Measurements from ENCODE around the gene TMEM209.
"Not testable (repeated sequence)": the region's sequence is repeated elsewhere in the genome, so short reads cannot be mapped to it uniquely, and the experiment has no call there.

TMEM209 gene

GRCh38 chr7:130205084-130205947 lies at the start of gene TMEM209:
Gene TMEM209, minus strand, starts transcription at chr7:130205406. Its CDS starts 31 bp downstream, at chr7:130205375.
- peak; percentile 88 to 94 for DNase-seq (ENCODE audit: low read depth in 2 of 2)

- DNase-seq (ENCODE audit: low read depth in 2 of 2), result no peak
These were observed 49.3 kb upstream of the TMEM209 start for GRCh38 chr7:130254555-130254954.

GRCh38 chr7:130249626-130250025 lies 44.4 kb upstream of the TMEM209 start:
- not testable (repeated sequence) for DNase-seq (ENCODE audit: low read depth in 2 of 2)

GRCh38 chr7:130248842-130249241 lies 43.6 kb upstream of the TMEM209 start:
- not testable (repeated sequence) for DNase-seq (ENCODE audit: low read depth in 2 of 2)

- not testable (repeated sequence) for DNase-seq (ENCODE audit: low read depth in 2 of 2)
These were observed 41.3 kb upstream of the TMEM209 start for GRCh38 chr7:130246491-130246890.

- not testable (repeated sequence) for DNase-seq (ENCODE audit: low read depth in 2 of 2)
These were observed 38.3 kb upstream of the TMEM209 start for GRCh38 chr7:130243486-130243885.

GRCh38 chr7:130242198-130243014 lies 37.2 kb upstream of the TMEM209 start:
- DNase-seq (ENCODE audit: low read depth in 2 of 2), result peak; percentile 30 to 59

GRCh38 chr7:130240240-130240639 lies 35.0 kb upstream of the TMEM209 start:
- no peak for DNase-seq (ENCODE audit: low read depth in 2 of 2)

GRCh38 chr7:130236361-130236760 lies 31.2 kb upstream of the TMEM209 start:
- not testable (repeated sequence) for DNase-seq (ENCODE audit: low read depth in 2 of 2)

- no peak for DNase-seq (ENCODE audit: low read depth in 2 of 2)
These were observed 28.9 kb upstream of the TMEM209 start for GRCh38 chr7:130234078-130234477.

GRCh38 chr7:130232209-130232608 lies 27.0 kb upstream of the TMEM209 start:
- DNase-seq (ENCODE audit: low read depth in 2 of 2), result no peak

- DNase-seq (ENCODE audit: low read depth in 2 of 2), result no peak
These were observed 26.6 kb upstream of the TMEM209 start for GRCh38 chr7:130231792-130232191.

- not testable (repeated sequence) for DNase-seq (ENCODE audit: low read depth in 2 of 2)
These were observed 24.8 kb upstream of the TMEM209 start for GRCh38 chr7:130229981-130230380.

- no peak for DNase-seq (ENCODE audit: low read depth in 2 of 2)
These were observed 23.8 kb upstream of the TMEM209 start for GRCh38 chr7:130228840-130229502.

GRCh38 chr7:130227883-130228575 lies 22.8 kb upstream of the TMEM209 start:
- no peak for DNase-seq (ENCODE audit: low read depth in 2 of 2)

- no peak for DNase-seq (ENCODE audit: low read depth in 2 of 2)
These were observed 21.1 kb upstream of the TMEM209 start for GRCh38 chr7:130226333-130226732.

GRCh38 chr7:130224923-130225322 lies 19.7 kb upstream of the TMEM209 start:
- DNase-seq (ENCODE audit: low read depth in 2 of 2), result not testable (repeated sequence)

- no peak for DNase-seq (ENCODE audit: low read depth in 2 of 2)
These were observed 19.0 kb upstream of the TMEM209 start for GRCh38 chr7:130224210-130224609.

GRCh38 chr7:130223646-130224045 lies 18.4 kb upstream of the TMEM209 start:
- no peak for DNase-seq (ENCODE audit: low read depth in 2 of 2)

- no peak for DNase-seq (ENCODE audit: low read depth in 2 of 2)
These were observed 16.5 kb upstream of the TMEM209 start for GRCh38 chr7:130221746-130222145.

GRCh38 chr7:130219871-130220270 lies 14.7 kb upstream of the TMEM209 start:
- no peak for DNase-seq (ENCODE audit: low read depth in 2 of 2)

Data from stimulated activated CD4-positive, alpha-beta T cell treated with anti-CD3 and anti-CD28 coated beads, Interleukin-12 subunit alpha, Interleukin-12 subunit beta, amount 100 ng/mL, for 24 hours (primary cell).